Measurements from ENCODE around the gene TRPM2.

Gene TRPM2

GRCh38 chr21:44454058-44454457 is 100.6 kb downstream of the TRPM2 start:
- no peak for DNase-seq (ENCODE audit: low read depth)
- in situ Hi-C loops (cut with HindIII; ENCODE audit: low sequenced_read_pairs): no loop called here
- H3K4me3 ChIP-seq (ENCODE audit: low read depth, low read length): no peak overlapping the region
- no peak for TF ChIP-seq CTCF (IDR thresholded peaks at IDR 0.05; ENCODE audit: low read depth, low read length, missing control alignments)

- peak within 1 kb of the TSS; percentile 45 for H3K4me3 ChIP-seq (ENCODE audit: low read depth, low read length)
- peak; percentile 13 for DNase-seq (ENCODE audit: low read depth)
- no peak for TF ChIP-seq CTCF (IDR thresholded peaks at IDR 0.05; ENCODE audit: low read depth, low read length, missing control alignments)
- in situ Hi-C loops (cut with HindIII; ENCODE audit: low sequenced_read_pairs): no loop called here
Measured at GRCh38 chr21:44454747-44455523, 101.5 kb downstream of the TRPM2 start, which contains the start of gene LRRC3. TSS of gene LRRC3 (plus strand) at chr21:44455510. CDS start at chr21:44456645, 1,135 bp downstream.

GRCh38 chr21:44455524-44456213 is 102.2 kb downstream of the TRPM2 start:
- in situ Hi-C loops (cut with HindIII; ENCODE audit: low sequenced_read_pairs): no loop called here
- no peak for TF ChIP-seq CTCF (IDR thresholded peaks at IDR 0.05; ENCODE audit: low read depth, low read length, missing control alignments)
- no peak for DNase-seq (ENCODE audit: low read depth)
- peak overlapping the region; percentile 45 for H3K4me3 ChIP-seq (ENCODE audit: low read depth, low read length)

GRCh38 chr21:44456214-44456914 is 102.9 kb downstream of the TRPM2 start:
- no peak for TF ChIP-seq CTCF (IDR thresholded peaks at IDR 0.05; ENCODE audit: low read depth, low read length, missing control alignments)
- DNase-seq (ENCODE audit: low read depth): no peak
- in situ Hi-C loops (cut with HindIII; ENCODE audit: low sequenced_read_pairs): no loop called here
- H3K4me3 ChIP-seq (ENCODE audit: low read depth, low read length): peak overlapping the region; percentile 45

GRCh38 chr21:44456915-44457736 is 103.7 kb downstream of the TRPM2 start:
- in situ Hi-C loops (cut with HindIII; ENCODE audit: low sequenced_read_pairs): no loop called here
- no peak for DNase-seq (ENCODE audit: low read depth)
- no peak for TF ChIP-seq CTCF (IDR thresholded peaks at IDR 0.05; ENCODE audit: low read depth, low read length, missing control alignments)
- no peak overlapping the region for H3K4me3 ChIP-seq (ENCODE audit: low read depth, low read length)

Data from astrocyte of the cerebellum (primary cell).